RWPE1 (cell line): ENCODE data around the gene YJEFN3.
A peak's percentile ranks its signal among the peaks of the same experiment; 100 is the strongest.

Experiments used
- CTCF ChIA-PET: fragments of 350-600 bp; sonication (Branson Sonifier 250); formaldehyde crosslinking; extraction: SDS; loops from one replicate; lab custom pipeline; 2021; lab: Yijun Ruan, JAX
- POLR2A ChIA-PET: fragments of 400-600 bp; formaldehyde crosslinking; extraction: SDS; loops from one replicate; lab custom pipeline; 2020; ENCODE audit warnings: antibody characterized with exemption; ENCODE audit not compliant: low non-redundant PET; lab: Yijun Ruan, JAX
- DNase-seq: peaks from one replicate; pipeline ENCODE4 v3.0.0; 2012; ENCODE audit warnings: low spot score
- H3K27ac ChIP-seq: fragments of 450-650 bp; 2 replicates; pipeline ENCODE4 v1.5.1; 2017
- TF ChIP-seq, protein P1 (sequence below): fragments of 450-650 bp; conservative IDR thresholded peaks from 2 replicates; pipeline ENCODE4 v1.5.1; 2017; ENCODE audit warnings: low read depth, mild to moderate bottlenecking

The YJEFN3 gene

DNA sequence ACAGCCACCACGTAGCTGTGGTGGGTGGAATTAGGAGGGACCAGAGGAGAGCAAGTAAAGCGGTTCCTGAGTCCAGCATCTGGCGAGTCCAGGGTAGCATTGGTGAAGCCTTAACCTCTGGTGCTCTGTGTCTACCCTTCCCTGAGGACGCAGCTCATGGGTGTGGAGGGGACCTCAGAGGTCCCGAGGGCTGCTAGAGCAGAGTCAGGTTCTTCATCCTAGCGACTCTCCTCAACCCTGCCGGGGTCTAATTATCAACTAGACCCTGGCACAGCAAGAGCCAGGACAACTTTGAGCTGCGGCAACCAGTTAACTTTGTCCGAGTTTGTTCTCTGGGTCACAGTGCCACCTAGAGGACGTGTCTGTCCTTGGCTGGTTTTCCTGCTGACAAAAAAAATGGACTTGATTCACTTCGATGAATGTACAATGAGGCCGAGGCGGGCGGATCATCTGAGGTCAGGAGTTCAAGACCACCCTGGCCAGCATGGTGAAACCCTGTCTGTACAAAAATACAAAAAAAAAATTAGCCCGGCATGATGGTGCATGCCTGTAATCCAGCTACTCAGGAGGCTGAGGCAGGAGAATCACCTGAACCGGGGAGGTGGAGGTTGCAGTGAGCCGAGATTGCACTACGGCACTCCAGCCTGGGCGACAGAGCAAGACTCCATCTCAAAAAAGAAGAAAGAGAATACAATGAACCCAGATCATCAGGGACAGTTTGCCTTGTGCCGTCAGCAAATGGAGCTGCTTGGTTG, 38.3 kb upstream of the YJEFN3 start:
- CTCF ChIA-PET: interaction anchor here (0.5 to 1.5 kb wide), 26 partner anchors 11 to 792 kb away, joined by 3 to 8 read pairs (median 3); partner anchors contain the start of gene GATAD2A
- H3K27ac ChIP-seq: peak overlapping the region; percentile 90

DNA sequence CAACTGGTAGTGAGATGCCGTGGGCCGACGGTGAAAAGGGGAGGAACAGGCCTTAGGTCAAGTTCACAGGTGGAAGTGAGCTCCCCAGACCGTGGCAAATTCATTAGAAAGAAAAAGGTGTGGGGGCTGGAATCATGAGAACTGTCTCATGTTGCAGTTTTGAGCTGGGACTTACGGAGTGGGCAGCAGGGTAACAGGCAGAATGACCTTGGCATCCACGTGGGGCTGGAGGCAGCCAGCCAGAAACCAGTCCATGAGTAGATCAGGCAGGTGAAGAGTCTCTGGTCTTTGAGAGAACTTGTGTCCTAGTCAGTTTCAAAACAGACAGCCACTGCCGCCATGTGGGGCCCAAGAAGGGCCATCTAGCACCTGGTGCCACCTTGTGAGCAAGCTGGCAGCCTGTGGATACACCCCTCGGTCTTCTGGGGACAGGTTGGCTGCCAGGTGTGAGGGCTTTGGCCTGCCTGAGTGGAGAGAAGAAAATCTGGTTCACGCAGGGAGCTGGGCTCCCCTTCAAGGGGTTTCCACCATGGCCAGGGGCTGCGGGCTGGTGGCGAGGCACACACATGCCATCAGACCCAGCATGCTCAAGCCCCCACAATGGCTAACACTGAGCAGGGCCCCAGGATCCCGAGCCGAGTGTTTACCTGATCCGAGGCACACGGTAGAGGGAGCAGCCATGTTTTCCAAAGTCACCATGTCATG, 37.2 kb upstream of the YJEFN3 start:
- TF ChIP-seq, protein P1, sequence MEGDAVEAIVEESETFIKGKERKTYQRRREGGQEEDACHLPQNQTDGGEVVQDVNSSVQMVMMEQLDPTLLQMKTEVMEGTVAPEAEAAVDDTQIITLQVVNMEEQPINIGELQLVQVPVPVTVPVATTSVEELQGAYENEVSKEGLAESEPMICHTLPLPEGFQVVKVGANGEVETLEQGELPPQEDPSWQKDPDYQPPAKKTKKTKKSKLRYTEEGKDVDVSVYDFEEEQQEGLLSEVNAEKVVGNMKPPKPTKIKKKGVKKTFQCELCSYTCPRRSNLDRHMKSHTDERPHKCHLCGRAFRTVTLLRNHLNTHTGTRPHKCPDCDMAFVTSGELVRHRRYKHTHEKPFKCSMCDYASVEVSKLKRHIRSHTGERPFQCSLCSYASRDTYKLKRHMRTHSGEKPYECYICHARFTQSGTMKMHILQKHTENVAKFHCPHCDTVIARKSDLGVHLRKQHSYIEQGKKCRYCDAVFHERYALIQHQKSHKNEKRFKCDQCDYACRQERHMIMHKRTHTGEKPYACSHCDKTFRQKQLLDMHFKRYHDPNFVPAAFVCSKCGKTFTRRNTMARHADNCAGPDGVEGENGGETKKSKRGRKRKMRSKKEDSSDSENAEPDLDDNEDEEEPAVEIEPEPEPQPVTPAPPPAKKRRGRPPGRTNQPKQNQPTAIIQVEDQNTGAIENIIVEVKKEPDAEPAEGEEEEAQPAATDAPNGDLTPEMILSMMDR: no peak
- ChIA-PET POLR2A (no interaction called here), CTCF (interaction anchor here (0.8 to 1.5 kb wide), 7 partner anchors 12 to 791 kb away, joined by 3 to 8 read pairs (median 3); partner anchors contain the start of gene GATAD2A)
- H3K27ac ChIP-seq: peak overlapping the region; percentile 25
- DNase-seq: no peak

More for the DNA sequence above, 38.3 kb upstream of the YJEFN3 start:
- POLR2A ChIA-PET: no interaction called here
- peak; percentile 75 for DNase-seq
- TF ChIP-seq, protein P1: peak; percentile 93

DNA sequence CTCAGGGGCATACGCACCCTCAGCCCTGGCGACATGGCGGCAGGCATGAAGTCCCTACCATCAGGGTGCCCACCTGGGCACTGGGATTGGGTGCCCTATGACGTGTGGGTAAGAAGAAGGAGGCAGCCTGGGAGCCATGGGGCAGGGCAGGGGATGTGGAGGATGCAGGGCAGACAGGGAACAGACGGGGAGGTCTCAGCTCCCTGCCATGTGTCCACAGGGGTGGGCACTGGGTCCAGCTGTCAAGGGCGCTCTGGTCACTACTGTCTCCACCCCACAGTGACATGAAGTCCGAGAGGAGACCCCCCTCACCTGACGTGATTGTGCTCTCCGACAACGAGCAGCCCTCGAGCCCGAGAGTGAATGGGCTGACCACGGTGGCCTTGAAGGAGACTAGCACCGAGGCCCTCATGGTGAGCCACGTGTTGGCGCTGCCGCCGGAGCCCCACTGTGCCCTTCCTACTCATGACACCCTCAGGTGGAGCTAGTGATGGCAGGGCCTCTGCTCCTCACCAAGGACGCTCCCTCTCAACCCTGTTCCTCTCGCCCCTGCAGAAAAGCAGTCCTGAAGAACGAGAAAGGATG, 36.6 kb upstream of the YJEFN3 start:
- DNase-seq: no peak
- peak overlapping the region; percentile 25 for H3K27ac ChIP-seq
- POLR2A ChIA-PET: no interaction called here
- TF ChIP-seq, protein P1: no peak
- CTCF ChIA-PET: interaction anchor here (0.6 to 0.8 kb wide), 2 partner anchors 13 to 323 kb away, joined by 4 read pairs; no protein-coding TSS in a partner anchor

DNA sequence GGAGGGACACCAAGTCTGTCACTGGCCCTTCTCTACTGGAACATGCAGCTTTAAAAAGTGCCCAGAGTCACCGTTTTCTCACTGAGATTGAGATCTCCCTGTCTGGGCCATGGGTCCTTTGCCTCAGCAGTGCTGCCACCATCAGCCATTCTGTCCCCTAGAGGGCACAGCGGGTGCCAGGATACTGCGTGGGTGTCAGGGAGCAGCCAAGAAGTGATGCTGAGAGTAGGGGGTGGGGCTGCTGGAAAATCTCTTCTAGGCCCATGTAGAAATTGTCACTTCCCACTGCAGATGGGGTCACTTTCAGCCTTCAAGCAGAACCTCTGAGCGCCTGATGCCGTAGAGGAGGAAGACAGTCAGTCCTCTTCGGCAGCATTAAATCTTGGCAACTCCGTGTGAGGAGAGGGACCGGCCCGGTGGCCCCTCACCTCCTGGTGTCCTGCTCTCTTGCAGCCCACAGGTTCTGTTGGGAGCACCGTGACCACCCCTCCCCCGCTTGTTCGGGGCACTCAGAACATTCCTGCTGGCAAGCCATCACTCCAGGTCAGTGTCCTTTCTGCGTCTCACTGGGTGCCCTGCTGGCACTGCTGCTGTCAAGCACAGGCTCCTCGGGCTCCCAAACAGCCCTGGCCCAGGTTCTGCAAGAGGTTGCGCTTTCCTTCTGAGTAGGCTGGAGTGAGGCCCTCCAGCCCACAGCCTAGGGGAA, 34.7 kb upstream of the YJEFN3 start:
- POLR2A ChIA-PET: no interaction called here
- H3K27ac ChIP-seq: peak overlapping the region; percentile 4; the same call in 1 of the 2 replicates
- DNase-seq: no peak
- CTCF ChIA-PET: interaction anchor here (0.6 kb wide), 1 partner anchor 140 kb away, joined by 3 read pairs; no protein-coding TSS in a partner anchor
- TF ChIP-seq, protein P1: no peak

DNA sequence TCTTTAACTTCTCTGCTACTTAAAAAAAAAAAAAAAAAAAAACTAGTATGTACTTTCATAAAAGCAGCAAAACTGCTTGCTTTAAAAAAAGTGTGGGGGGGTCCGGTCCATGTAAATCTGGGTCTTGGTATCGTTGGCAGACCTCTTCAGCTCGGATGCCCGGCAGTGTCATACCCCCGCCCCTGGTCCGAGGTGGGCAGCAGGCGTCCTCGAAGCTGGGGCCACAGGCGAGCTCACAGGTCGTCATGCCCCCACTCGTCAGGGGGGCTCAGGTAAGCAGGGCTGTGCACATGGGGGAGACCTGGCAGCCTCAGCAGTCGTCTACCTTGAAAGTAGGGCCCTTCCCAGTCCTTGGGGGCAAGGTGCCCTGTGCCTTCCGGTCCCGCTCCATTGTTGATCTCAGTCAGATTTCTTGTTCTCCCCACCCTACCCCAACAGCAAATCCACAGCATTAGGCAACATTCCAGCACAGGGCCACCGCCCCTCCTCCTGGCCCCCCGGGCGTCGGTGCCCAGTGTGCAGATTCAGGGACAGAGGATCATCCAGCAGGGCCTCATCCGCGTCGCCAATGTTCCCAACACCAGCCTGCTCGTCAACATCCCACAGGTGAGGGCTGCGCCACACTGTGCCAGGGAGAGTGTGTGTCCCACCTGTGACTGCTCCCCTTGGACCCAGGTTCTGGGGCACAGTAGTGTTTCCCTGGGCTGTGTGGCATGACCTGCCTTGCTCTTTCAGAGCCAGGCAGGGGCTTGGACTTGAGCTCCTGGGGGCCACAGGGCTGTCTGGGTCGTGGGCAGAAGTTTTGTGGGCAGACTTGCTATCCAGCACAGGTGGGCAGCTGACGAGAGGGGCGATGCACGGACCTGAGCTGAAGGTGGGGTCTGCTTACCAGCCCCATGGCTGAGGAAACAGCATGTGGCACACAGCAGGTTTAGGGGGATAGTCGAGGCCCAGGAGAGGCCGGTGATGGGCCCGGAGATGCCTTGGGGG, 32.8 kb upstream of the YJEFN3 start:
- ChIA-PET CTCF (interaction anchor here (0.6 kb wide), 1 partner anchor 115 kb away, joined by 4 read pairs; no protein-coding TSS in a partner anchor), POLR2A (interaction anchor here (0.7 kb wide), 1 partner anchor 87 kb away, joined by 11 read pairs; no protein-coding TSS in a partner anchor)
- TF ChIP-seq, protein P1: no peak
- H3K27ac ChIP-seq: no peak overlapping the region
- DNase-seq: no peak
